Dedifferentiated amniotic fluid mesenchymal stem cell (primary cell): ENCODE data around the gene TMEM247.
A peak's percentile ranks its signal among the peaks of the same experiment; 100 is the strongest.

ENCODE experiments used
- DNase-seq: peaks from one replicate; pipeline ENCODE4 v3.0.0-alpha.2; 2016; ENCODE audit errors: extremely low spot score

TMEM247 gene

DNA sequence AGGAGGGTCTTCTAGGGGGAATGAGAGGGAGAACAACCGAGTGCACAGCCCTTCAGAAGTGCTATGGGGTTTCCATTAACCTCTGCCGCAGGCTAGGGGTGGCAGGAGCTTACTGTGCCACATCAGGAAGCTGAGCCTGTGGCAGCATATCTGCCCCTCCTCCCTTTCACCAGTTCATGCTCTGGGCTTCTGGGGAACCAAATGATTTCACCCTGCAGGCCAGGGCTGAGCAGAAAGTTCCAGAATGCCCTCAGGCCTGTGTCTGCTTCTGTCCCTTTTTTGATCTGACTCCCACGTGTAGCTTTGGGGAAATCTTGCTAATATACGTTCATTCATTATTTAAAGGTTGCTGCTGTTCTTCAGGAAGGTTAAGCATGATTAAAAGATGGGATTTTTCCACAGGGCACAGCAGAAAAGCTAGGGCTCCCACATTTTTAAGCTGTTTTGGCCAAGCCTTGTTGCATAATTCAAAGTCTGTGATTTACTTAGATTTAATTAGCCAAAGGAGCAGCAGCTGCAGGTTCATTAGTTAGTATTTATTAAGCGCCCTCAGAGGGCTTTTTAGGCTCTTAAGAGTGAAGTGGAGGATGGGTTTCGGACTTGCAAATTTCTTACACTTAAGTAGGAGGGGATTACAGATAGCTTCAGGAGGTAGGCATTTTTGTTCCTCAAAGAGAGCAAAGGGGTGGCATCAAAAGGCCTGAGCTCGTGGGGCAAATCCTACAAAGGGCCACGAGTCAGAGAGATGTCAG is 10.2 kb downstream of the TMEM247 start:
- DNase-seq: no peak

DNA sequence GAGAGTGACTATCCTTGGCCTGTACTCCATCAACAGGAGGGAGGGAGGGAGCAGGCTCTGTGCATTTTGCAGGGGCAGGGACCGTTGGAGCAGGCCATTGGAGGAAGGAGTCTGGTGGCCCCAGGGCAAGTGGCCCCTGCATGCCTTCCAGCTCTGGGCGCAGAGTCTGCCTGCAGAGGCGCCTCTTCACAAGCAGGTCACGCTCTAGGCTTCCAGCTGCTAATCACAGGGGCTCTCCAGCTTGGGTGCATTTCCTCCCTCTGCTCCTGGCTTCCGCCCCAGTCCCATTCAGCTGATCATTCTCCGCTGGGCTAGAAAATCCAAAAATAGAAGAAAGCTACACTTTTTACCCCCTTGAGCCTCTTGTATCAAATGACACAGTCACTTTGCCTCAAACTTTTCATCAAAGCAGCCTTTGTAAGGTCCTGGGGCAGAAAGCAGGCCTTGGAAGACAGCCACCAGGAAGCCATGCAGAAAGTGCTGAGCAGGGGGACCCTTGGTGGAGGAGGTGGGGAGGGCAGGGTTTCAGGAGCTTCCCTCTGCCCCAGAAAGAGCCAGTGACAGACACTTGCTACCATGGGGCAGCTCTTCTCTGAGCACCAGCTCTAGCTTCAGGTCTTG is 11.3 kb downstream of the TMEM247 start:
- DNase-seq: no peak

DNA sequence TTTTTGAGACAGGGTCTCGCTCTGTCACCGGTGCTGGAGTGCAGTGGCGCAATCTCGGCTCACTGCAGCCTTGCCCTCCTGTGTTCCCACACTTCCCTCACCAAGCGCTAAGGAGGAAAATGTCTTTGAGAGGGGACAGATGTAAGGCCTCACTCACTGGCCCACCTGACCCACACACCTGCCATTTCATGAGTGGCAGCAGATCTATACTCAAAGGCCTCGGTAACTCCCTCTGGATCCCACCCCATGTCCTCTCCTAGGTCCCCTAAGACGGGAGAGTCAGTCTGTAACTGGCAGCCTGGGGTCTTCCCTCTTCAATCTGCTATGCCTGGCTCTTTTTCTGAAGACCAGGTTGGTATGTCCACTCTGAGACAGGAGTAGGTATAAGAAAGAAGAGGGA is 12.9 kb downstream of the TMEM247 start:
- DNase-seq: no peak

DNA sequence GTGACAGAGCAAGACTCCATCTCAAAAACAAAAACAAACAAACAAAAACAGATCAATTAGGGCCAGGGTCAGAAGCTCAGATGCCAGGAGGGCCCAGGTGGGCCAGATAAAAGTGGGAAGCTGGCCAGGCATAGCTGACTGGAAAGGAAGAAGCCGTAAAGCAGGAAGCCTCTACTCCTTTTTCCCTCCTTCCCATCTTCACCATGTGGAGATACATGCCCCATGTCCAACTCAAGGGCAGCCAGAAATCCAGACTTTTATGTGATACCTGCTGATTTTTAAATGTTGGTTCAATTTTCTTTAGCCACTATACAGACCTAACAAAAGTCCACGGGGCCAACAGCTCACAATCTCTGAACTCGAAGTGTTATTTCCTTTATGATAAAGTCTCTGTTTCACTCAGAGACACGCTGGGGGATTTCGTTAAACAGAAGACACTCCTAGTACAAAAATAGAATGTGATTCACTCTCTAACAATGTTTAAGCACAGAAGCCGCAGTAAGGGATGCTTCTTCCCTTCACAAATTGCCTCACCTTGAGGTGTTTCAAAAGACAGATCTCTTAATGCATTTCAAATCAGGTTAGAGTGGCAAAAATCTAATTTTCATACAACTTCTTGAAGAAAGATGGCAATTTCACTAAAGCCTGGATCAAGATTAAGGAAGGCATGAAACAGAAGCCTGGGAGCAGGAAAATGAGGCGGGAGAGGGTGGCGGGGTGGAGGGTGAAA is 14.0 kb downstream of the TMEM247 start:
- DNase-seq: peak; percentile 50

DNA sequence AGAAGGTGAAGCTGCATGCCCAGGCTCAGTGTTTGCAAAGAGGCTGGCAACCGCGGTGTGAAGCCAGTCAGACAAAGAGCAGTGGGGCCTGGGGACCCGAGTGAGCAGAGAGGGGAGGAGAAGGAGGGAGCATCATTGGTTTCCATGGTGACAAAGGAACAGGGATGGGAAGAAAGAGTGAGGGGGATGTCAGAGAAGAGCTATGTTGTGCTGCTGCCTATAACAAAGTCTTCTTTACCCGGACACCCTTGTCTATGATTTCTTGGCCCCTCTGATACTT is 14.5 kb downstream of the TMEM247 start:
- DNase-seq: no peak

DNA sequence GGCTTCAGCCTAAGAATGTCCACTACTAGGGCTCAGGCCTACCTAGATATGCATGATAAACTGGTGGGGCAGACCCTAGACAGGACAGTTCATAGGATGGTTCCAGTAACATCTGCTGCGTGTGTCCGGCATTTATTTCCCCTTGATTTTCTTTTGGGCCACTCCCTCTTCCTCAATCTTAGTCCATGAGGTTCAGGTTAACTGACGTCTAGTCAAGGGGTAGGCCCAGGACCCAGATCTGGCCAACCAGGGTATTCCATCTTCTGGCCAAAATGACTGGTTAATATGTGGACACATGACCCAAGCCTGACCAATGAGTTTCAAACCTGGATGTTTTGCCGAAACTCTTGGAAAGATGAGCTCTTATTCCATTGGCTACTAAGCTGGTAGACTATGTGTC is 15.2 kb downstream of the TMEM247 start:
- DNase-seq: no peak

DNA sequence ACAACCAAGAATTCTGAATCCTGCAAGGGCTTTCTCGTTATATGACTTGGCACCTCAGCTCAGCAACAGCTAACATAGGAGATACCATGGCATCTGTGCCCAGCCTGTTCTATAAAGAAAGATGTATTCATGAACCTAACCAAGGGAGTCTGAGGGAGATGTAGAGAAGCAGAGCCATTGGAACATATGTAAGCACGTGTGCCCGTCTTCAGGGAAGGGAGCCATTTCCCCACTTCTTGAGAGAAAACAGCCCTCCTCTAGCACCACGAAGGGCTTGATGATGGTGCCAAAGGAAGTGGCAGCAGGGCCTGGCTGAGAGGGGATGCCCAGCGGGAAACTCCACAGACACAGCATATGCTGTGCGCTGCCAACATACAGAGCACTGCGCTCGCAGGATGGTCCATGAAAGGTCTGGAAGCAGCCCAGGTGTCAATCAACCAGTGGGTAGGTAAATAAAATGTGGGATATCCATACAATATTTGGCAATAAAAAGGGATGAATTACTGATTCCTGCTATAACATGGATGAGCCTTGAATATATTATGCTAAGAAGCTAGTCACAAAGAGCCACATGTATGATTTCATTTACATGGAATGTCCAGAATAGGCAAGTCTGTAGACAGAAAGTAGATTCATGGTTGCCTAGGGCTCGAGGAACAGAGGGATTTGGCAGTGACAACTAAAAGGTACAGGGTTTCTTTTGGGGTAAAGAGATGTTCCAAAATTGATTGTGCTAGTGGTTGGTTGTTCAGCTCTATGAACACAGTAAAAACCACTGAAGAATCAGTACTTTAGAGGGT is 16.1 kb downstream of the TMEM247 start:
- no peak for DNase-seq

DNA sequence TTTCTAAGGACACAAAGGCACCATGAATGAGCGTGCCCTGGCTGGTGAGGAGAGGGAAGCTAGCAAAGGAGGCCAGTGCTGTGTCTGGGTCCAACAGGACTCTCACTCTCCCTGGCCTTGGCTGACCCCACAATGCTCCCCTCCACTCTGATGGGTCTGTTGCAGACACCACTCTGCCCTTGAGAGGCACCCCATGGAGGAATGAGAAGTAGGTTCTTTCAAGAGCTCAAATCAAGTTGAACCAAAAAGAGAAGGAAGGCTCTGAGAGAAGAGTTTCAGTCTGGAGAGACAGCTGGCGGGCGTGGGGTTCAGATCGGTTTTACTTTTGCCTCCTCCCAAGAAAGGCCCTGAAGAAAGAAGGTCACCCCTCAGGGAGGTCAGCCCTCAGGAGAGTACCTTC is 18.4 kb downstream of the TMEM247 start:
- DNase-seq: no peak

DNA sequence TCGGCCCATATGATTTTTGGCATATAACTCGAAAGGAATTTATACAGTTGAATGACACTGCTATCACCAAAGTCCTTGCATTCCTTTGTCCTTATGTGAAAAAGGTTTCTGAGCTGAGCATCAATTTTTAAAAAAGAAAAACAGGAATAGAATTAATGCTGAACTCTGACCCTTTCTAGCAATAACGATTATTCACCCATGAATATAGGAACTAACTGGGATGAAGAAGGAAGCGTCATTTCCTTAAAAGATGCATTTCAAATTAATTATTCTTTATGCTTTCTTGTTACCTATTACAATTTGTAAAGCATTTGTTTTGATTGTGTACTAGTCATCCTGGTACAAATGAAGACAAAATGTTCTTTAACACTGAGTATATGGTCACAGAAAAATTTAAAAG is 19.3 kb downstream of the TMEM247 start:
- DNase-seq: no peak

DNA sequence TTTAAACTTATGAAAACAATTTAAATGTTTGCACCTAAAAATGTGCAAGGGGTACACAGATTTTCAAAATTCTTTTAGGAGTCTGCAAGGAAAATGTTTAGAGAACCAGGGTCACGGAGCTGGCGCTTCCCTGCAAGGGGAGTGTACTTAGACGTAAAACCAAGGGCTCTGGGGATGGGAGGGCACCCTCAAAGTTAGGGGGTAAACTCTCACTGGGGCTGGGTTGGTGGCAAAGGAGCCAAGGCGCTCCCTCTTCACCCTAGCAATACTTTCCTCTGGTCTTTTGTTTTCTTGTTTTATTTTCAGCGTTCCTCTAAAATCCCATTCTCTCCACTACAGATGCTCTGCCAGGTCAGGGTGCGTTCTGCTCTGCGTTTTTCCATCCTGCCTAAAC is 20.0 kb downstream of the TMEM247 start:
- DNase-seq: no peak

DNA sequence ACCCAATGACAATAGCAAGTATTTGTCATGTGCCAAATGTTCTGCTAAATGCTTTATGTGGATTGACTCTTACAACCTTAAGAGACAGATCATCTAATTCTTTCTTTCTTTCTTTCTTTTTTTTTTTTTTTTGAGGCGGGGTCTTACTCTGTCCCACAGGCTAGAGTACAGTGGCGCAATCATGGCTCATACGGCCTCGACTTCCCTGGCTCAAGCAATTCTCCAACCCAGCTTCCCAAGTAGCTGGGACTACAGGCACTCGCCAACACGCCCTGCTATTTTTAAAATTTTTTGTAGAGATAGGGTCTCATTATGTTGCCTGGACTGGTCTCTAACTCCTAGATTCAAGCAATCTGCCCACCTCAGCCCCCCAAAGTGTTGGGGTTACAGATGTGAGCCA is 21.4 kb downstream of the TMEM247 start:
- no peak for DNase-seq

DNA sequence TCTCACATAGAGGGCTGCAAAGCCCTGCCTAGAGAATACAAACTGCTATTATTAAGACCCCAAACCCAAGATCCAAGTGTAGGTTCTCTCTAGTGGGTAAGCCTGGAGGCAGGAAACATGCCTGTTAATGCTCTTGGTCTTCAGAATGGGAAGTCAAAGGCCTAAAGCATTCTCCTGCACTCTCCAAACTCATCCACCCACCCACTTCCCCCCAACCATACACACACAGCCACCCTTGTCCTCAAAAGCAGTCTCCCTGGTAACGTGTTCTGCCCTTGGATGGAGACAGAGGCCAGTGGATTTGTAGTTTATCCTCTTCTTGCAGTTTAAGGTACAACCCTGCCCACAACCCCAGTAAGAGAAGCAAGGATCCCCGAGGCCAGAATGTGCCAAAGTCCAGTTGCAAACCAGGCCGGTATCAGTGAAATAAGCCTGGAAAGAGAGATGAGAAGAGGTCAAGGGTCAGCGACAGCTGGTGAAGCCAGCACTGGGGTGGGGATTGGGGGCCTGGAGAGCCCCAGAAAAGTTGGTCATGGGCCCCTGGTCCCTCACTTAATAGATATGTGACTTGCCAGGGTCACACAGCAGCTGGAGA is 23.0 kb downstream of the TMEM247 start:
- DNase-seq: no peak

DNA sequence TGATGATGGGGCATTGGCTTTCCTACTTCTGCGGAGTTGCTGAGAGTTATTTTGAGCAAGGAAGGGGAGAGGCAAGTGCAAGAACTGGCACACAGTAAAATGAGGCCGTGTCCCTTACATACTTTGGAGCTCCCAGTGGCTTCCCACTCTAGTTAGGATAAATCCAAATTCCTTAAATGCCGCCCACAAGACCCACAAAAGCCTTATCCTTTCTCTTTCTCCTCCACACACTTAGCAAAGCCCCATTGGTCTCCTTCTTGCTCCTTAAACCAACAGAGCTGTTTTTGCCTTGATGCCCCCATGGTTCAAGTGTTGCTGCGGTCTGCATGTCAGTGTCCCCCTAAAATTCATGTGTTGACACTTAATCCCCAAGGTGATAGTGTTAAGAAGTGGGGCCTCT is 24.3 kb downstream of the TMEM247 start:
- no peak for DNase-seq

DNA sequence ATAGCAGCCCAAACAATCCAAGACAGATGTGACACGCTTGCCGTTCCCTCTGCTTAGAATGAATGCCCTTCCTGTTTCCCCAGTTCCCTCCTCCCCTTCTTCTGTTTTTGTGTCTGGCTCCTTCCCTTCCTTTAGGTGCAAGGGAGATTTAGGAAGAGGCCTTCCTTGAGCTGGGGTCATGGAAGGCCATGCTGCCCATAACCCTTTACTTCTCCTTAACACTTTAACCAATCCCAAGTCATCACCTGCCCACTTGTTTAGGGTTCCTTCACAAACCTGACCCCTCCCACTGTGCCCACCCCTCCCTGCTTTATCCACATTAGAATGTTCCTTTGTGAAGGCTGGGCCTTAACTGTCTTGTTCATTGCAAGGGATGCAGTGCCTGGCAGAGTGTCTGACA is 24.9 kb downstream of the TMEM247 start:
- DNase-seq: no peak

DNA sequence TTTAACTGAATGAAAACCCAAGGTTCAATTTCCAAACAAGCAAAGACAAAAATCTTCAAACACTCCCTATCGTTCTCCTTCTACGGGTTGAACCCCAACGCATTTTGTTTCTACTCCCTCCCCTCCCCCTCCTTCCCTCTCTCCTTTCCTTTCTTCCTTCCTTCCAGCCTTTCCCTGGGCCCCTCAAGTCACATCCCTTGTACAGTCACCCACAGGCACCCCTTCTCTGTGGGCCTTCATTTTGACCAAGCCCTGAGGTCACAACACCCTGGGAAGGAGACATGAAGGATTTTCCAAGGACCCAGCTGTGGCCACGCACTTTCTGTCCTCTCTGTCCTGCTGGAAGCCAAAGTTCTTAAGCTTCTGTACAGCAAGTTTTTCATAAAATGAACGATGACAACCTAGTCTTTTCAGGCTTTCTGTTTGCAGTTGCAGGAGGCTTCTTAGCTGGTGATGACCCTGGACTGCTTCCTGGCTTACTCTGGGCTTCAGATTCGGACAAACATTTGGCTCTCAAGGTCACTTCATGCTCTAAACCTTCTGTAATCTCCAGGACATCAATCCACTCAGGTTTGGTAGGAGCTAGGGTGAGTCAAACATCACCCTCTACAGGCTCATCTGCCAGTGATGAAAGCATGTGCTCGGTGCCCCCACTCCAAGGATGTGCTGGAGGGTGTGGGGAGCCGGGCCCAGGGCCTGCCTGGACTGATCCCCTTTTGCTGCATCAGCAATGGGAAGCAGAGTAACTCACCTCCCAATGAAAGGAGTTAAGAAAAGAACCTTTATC is 25.5 kb downstream of the TMEM247 start:
- DNase-seq: no peak

DNA sequence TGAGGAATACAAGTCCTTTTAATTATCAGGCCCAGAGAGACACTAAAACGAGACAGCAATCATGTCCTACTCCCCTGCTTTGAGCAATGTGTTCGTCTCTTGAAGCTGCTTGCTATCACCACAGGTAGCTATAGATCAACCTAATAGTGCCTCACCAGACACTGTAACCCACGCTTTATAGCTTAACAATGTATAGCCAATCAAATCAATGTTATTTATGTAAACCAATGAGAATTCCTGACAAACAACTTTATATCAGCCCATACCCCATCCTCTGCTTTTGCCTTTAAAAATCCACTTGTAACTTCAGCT is 26.1 kb downstream of the TMEM247 start:
- no peak for DNase-seq

DNA sequence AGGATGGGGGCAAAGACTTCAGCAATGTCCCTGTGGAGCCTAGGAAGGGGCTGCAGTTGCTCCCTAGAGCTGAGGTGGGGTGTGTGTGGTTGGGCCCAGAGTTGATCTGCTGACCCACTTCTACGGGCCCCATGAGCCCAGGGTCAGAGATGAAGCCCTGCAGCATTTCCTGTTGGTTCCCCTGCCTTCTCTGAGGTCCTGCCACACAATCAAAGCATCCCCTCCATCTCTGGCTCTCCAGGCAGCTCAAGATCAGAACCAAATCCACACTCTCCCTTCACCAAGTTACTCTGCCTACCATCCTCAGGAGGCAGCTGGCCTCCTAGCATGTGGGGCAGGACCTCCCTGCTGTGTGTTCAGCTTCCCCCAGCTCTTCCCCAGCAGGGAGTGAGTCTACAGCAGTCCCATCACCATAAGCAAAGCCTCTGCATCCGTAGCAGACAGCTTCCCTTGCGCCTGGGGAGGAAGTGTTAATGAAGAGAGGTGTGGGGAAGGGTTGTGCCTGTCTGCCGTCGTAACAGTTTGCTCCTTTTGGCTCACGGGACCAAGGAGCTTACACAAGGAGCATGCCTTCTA is 26.9 kb downstream of the TMEM247 start:
- DNase-seq: no peak

DNA sequence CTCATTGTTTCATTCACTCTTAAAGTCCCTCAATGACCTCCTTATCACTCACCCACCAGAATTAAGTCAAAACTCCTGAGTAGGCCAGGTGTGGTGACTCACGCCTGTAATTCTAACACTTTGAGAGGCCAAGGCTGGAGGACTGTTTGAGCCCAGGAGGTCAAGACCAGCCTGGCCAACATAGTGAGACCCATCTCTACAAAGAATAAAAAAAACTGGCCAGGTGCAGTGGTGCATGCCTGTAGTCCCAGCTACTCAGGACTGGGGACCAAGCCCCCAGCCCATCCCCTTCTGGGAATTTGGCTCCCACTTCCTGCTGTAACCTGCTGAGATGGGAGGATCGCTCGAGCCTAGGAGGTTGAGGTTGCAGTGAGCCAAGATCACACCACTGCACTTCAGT is 28.9 kb downstream of the TMEM247 start:
- DNase-seq: no peak

DNA sequence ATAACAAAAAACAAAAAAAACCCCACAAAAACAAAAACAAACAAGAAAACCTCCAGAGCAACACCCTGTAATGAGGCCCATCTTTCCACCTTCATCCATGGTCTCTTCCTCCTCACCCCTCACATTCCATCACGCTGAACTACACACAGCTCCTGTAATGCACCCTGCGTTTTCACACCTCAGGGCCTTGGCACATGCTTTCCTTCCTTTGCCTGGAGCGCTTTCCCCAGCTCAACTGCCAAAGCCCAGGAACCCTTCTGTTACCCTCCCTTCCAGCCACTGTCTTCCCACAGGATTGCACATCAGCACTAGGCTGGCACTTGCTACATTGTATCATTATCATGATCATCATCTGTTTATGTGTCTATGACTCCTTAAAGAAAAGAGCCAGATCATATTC is 29.4 kb downstream of the TMEM247 start:
- no peak for DNase-seq

DNA sequence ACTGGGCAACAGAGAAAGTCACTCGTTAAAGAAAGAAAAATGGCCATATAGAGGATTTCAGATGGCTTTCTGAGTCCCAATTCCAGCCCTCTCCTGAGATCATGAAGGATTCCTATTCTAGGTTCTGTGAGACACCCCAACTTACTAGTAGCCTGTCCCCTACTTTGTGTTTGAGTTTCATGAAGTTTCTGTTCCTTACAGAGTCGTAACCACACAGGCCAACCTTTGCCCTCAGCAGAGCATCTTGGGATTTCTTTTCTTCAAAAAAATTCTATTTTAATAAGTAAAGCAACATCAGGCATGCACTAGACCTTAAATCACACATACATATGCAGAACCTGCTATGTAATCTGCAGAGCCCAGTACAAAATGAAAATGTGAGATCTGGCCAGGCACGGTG is 30.4 kb downstream of the TMEM247 start:
- no peak for DNase-seq

DNA sequence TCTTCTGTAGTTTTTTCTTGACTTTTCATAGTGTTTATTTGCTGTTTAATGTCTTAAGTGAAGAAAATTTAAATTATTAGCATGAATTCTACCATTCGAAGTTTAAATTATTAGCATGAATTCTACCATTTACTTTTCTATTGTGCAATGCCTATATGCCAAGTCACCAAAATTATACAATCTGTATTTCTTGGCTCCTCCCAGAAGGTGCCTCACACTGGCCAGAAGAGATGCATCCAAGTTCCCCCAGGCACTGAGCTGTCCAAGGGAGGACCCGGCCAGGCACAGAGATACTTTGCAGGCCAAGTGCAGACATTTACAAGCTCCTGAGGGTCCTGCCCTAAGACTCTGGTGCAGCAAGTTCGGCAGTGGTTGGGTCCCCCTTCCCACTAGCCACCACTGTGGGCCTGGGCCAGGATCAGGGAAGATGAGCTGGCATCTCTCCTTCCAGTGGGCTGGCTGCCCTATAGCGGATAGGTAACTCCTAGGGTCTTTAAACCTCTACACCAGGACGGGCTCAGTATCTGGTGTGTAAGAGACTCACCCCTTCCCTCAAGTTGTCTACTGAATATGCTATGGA is 31.3 kb downstream of the TMEM247 start:
- DNase-seq: no peak
